HG03457 (cell line): ENCODE results near the gene BFSP2.
"Not testable (repeated sequence)": the region's sequence is repeated elsewhere in the genome, so short reads cannot be mapped to it uniquely, and the experiment has no call there.

ENCODE experiments used
- ATAC-seq: cut with Tn5 transposase; IDR thresholded peaks from one replicate; pipeline ENCODE4 v1.9.1; 2021; ENCODE audit warnings: moderate number of reproducible peaks; ENCODE audit not compliant: unreplicated experiment

The BFSP2 gene

GRCh38 chr3:133505813-133506212 is 106.0 kb downstream of the BFSP2 start:
- ATAC-seq: no peak

GRCh38 chr3:133506215-133506901 is 106.5 kb downstream of the BFSP2 start:
- ATAC-seq: peak; percentile 92

GRCh38 chr3:133509488-133509887 is 109.6 kb downstream of the BFSP2 start:
- ATAC-seq: no peak

GRCh38 chr3:133512416-133513089 is 112.7 kb downstream of the BFSP2 start:
- ATAC-seq: no peak

GRCh38 chr3:133514418-133514817 is 114.6 kb downstream of the BFSP2 start:
- ATAC-seq: no peak

GRCh38 chr3:133515127-133515526 is 115.3 kb downstream of the BFSP2 start:
- no peak for ATAC-seq

GRCh38 chr3:133520286-133520685 is 120.4 kb downstream of the BFSP2 start:
- ATAC-seq: no peak

GRCh38 chr3:133520938-133521337 is 121.1 kb downstream of the BFSP2 start:
- ATAC-seq: not testable (repeated sequence)

GRCh38 chr3:133521946-133522345 is 122.1 kb downstream of the BFSP2 start:
- ATAC-seq: no peak

GRCh38 chr3:133523758-133524157 is 123.9 kb downstream of the BFSP2 start:
- ATAC-seq: not testable (repeated sequence)
